ENCODE results near the gene ARHGAP32.
A peak's percentile ranks its signal among the peaks of the same experiment; 100 is the strongest.
"Not testable (repeated sequence)": the region's sequence is repeated elsewhere in the genome, so short reads cannot be mapped to it uniquely, and the experiment has no call there.

The ARHGAP32 gene

GRCh38 chr11:129195682-129196081, 3.6 kb upstream of the ARHGAP32 start:
- DNase-seq = no peak

GRCh38 chr11:129191649-129192048, 476 bp downstream of the ARHGAP32 start:
- no peak for DNase-seq

- DNase-seq = no peak
Measured at GRCh38 chr11:129190087-129190486, 2.0 kb downstream of the ARHGAP32 start.

GRCh38 chr11:129189646-129190045, 2.5 kb downstream of the ARHGAP32 start:
- no peak for DNase-seq

GRCh38 chr11:129185082-129185481, 7.0 kb downstream of the ARHGAP32 start:
- DNase-seq = not testable (repeated sequence)

GRCh38 chr11:129184581-129184980, 7.5 kb downstream of the ARHGAP32 start:
- no peak for DNase-seq

- no peak for DNase-seq
Measured at GRCh38 chr11:129167315-129167714, 24.8 kb downstream of the ARHGAP32 start.

GRCh38 chr11:129163714-129164164, 28.4 kb downstream of the ARHGAP32 start:
- DNase-seq = no peak

- not testable (repeated sequence) for DNase-seq
Measured at GRCh38 chr11:129157080-129157479, 35.0 kb downstream of the ARHGAP32 start.

GRCh38 chr11:129155745-129156144, 36.4 kb downstream of the ARHGAP32 start:
- DNase-seq = no peak

- no peak for DNase-seq
Measured at GRCh38 chr11:129148487-129148886, 43.6 kb downstream of the ARHGAP32 start.

- no peak for DNase-seq
Measured at GRCh38 chr11:129146191-129146590, 45.9 kb downstream of the ARHGAP32 start.

- no peak for DNase-seq
Measured at GRCh38 chr11:129145276-129145675, 46.8 kb downstream of the ARHGAP32 start.

GRCh38 chr11:129144256-129144655, 47.9 kb downstream of the ARHGAP32 start:
- no peak for DNase-seq

GRCh38 chr11:129143335-129143734, 48.8 kb downstream of the ARHGAP32 start:
- DNase-seq = no peak

- DNase-seq = no peak
Measured at GRCh38 chr11:129141748-129142523, 50.2 kb downstream of the ARHGAP32 start.

- no peak for DNase-seq
Measured at GRCh38 chr11:129131316-129131715, 60.8 kb downstream of the ARHGAP32 start.

- DNase-seq = not testable (repeated sequence)
Measured at GRCh38 chr11:129128881-129129620, 63.1 kb downstream of the ARHGAP32 start.

- DNase-seq = no peak
Measured at GRCh38 chr11:129119036-129119435, 73.1 kb downstream of the ARHGAP32 start.

GRCh38 chr11:129117595-129118350, 74.4 kb downstream of the ARHGAP32 start:
- peak in 2 of 4 experiments; percentile 1 to 12 for DNase-seq

- DNase-seq = no peak
Measured at GRCh38 chr11:129115652-129116586, 76.2 kb downstream of the ARHGAP32 start.

GRCh38 chr11:129109701-129110100, 82.4 kb downstream of the ARHGAP32 start:
- DNase-seq = no peak
